NB4 (cell line): ENCODE data around the gene FMN2.

Experiments used
- CTCF ChIP-seq: IDR thresholded peaks from one replicate; pipeline ENCODE4 v1.5.1; 2012; ENCODE audit warnings: low read depth, low read length
- MYC ChIP-seq: IDR thresholded peaks from 2 replicates; pipeline ENCODE4 v1.6.1; 2011; ENCODE audit warnings: low read depth, low read length

GRCh38 chr1:240312872-240313271 lies 221.2 kb downstream of the FMN2 start:
- TF ChIP-seq CTCF (no peak), MYC (no peak)
